IMR-90 (cell line): ENCODE data around the gene LPCAT2. TPM values are rescaled to one million over a fixed set of nuclear protein-coding genes. Genes with fewer than 3 reads are reported as not detected.

ENCODE experiments used
- ATAC-seq: fragments of 200-7000 bp; cut with Tn5 transposase; 2 replicates; pipeline ENCODE4 v1.9.1; 2020; ENCODE audit warnings: low read depth, mild to moderate bottlenecking, moderate library complexity
- BruUV-seq: library from RNA; stranded (reverse); fragments of 400-500 nt; replicated peaks from 2 replicates; lab custom pipeline; 2021; lab: Mats Ljungman, UMichigan
- CTCF ChIA-PET: fragments of 300-600 bp; formaldehyde crosslinking; extraction: SDS; loops from one replicate; lab custom pipeline; 2021; ENCODE audit warnings: antibody characterized with exemption; lab: Yijun Ruan, JAX
- POLR2A ChIA-PET: fragments of 300-600 bp; sonication (Branson Sonifier 250); formaldehyde crosslinking; loops from one replicate; lab custom pipeline; 2022; ENCODE audit warnings: antibody characterized with exemption; ENCODE audit not compliant: unreplicated experiment; lab: Charles Lee
- DNase-seq: peaks from one replicate; pipeline ENCODE4 v3.0.0; 2013
- H2AFZ ChIP-seq: replicated peaks from 2 replicates; pipeline ENCODE3; 2013; ENCODE audit warnings: low read length, mild to moderate bottlenecking; ENCODE audit not compliant: poor library complexity
- H2AK5ac ChIP-seq: 2 replicates; pipeline ENCODE4 v1.6.1; 2013; ENCODE audit warnings: low read depth, low read length, inconsistent platforms
- H2AK9ac ChIP-seq: replicated peaks from 2 replicates; pipeline ENCODE3; 2013; ENCODE audit warnings: mild to moderate bottlenecking, low read depth, low read length, moderate library complexity; ENCODE audit not compliant: poor library complexity
- H2BK120ac ChIP-seq: 2 replicates; pipeline ENCODE4 v1.6.1; 2013; ENCODE audit warnings: low read depth, low read length, inconsistent platforms
- H2BK15ac ChIP-seq: 3 replicates; pipeline ENCODE4 v1.6.1; 2013; ENCODE audit warnings: low read depth, low read length, inconsistent platforms
- H2BK20ac ChIP-seq: 2 replicates; pipeline ENCODE4 v1.6.1; 2013; ENCODE audit warnings: low read depth, mild to moderate bottlenecking, inconsistent platforms, low read length, moderate library complexity
- H2BK5ac ChIP-seq: 2 replicates; pipeline ENCODE4 v1.6.1; 2013; ENCODE audit warnings: mild to moderate bottlenecking, low read depth, low read length, inconsistent platforms; ENCODE audit not compliant: poor library complexity, severe bottlenecking
- H3K14ac ChIP-seq: replicated peaks from 2 replicates; pipeline ENCODE4 v1.6.1; 2013; ENCODE audit warnings: low read depth, low read length, inconsistent platforms
- H3K18ac ChIP-seq: 2 replicates; pipeline ENCODE4 v1.6.1; 2013; ENCODE audit warnings: low read depth, low read length, control low read depth
- H3K23ac ChIP-seq: 2 replicates; pipeline ENCODE4 v1.6.1; 2013; ENCODE audit warnings: low read depth, low read length, inconsistent platforms
- H3K27ac ChIP-seq: 2 replicates; pipeline ENCODE4 v1.5.1; 2013; ENCODE audit warnings: mild to moderate bottlenecking, control low read depth, low read length; ENCODE audit not compliant: insufficient read depth
- H3K27me3 ChIP-seq: 2 replicates; pipeline ENCODE4 v1.6.1; 2013; ENCODE audit warnings: low read length; ENCODE audit not compliant: control insufficient read depth, insufficient read depth
- H3K36me3 ChIP-seq: 2 replicates; pipeline ENCODE4 v1.6.1; 2013; ENCODE audit warnings: low read length, mixed read lengths; ENCODE audit not compliant: control insufficient read depth, insufficient read depth
- H3K4ac ChIP-seq: 2 replicates; pipeline ENCODE4 v1.6.1; 2013; ENCODE audit warnings: low read depth, low read length, inconsistent platforms
- H3K4me1 ChIP-seq: 2 replicates; pipeline ENCODE4 v1.6.1; 2013; ENCODE audit warnings: low read length, mixed read lengths; ENCODE audit not compliant: control insufficient read depth, insufficient read depth
- H3K4me2 ChIP-seq: 2 replicates; pipeline ENCODE4 v1.6.1; 2013; ENCODE audit warnings: low read depth, mild to moderate bottlenecking, control low read depth, low read length, moderate library complexity
- H3K4me3 ChIP-seq: 2 replicates; pipeline ENCODE4 v1.5.1; 2013; ENCODE audit warnings: low read depth, mild to moderate bottlenecking, control low read depth, low read length, moderate library complexity; ENCODE audit not compliant: insufficient read depth
- H3K56ac ChIP-seq: 2 replicates; pipeline ENCODE4 v1.6.1; 2013; ENCODE audit warnings: low read length, inconsistent platforms; ENCODE audit not compliant: insufficient read depth; ENCODE audit errors: extremely low read depth
- H3K79me1 ChIP-seq, 2 experiments: 2 replicates each; pipeline ENCODE4 v1.6.1; 2013; ENCODE audit warnings: low read length in 2 of 2, inconsistent platforms in 1 of 2, low read depth in 1 of 2
- H3K9ac ChIP-seq: 2 replicates; pipeline ENCODE4 v1.6.1; 2013; ENCODE audit warnings: low read depth, low read length, control low read depth
- H3K9me1 ChIP-seq: 2 replicates; pipeline ENCODE4 v1.6.1; 2013; ENCODE audit warnings: low read length, inconsistent platforms; ENCODE audit not compliant: insufficient read depth
- H3K9me3 ChIP-seq: 2 replicates; pipeline ENCODE4 v1.6.1; 2013; ENCODE audit warnings: low read length; ENCODE audit not compliant: control insufficient read depth, insufficient read depth
- H4K20me1 ChIP-seq: 2 replicates; pipeline ENCODE4 v1.6.1; 2013; ENCODE audit warnings: low read length, inconsistent platforms; ENCODE audit not compliant: insufficient read depth
- H4K5ac ChIP-seq: 2 replicates; pipeline ENCODE4 v1.6.1; 2013; ENCODE audit warnings: mild to moderate bottlenecking, low read depth, low read length, control low read depth
- H4K8ac ChIP-seq, 2 experiments: 2 replicates each; pipeline ENCODE4 v1.6.1; 2013; ENCODE audit warnings: low read depth in 2 of 2, low read length in 2 of 2, control low read depth in 1 of 2, inconsistent platforms in 1 of 2
- H4K91ac ChIP-seq: 2 replicates; pipeline ENCODE4 v1.6.1; 2013; ENCODE audit warnings: low read depth, low read length, inconsistent platforms; ENCODE audit not compliant: insufficient read depth
- BHLHE40 ChIP-seq: fragments of 150-350 bp; IDR thresholded peaks from 2 replicates; pipeline ENCODE4 v1.6.1; 2016; ENCODE audit warnings: mild to moderate bottlenecking, low read depth, low read length
- CEBPB ChIP-seq: IDR thresholded peaks from 2 replicates; pipeline ENCODE4 v1.6.1; 2012; ENCODE audit warnings: low read depth, low read length, improper control_type of control experiment
- CHD1 ChIP-seq: IDR thresholded peaks from 2 replicates; pipeline ENCODE4 v1.6.1; 2012; ENCODE audit warnings: low read depth, low read length, improper control_type of control experiment
- ELK1 ChIP-seq: fragments of 150-350 bp; IDR thresholded peaks from 2 replicates; pipeline ENCODE4 v1.6.1; 2016; ENCODE audit warnings: low read depth, mild to moderate bottlenecking, low read length, moderate library complexity, borderline replicate concordance
- FOS ChIP-seq: fragments of 150-350 bp; IDR thresholded peaks from 2 replicates; pipeline ENCODE4 v1.6.1; 2016; ENCODE audit warnings: low read depth, low read length
- MAFK ChIP-seq: IDR thresholded peaks from 2 replicates; pipeline ENCODE4 v1.6.1; 2012; ENCODE audit warnings: low read depth, low read length, improper control_type of control experiment
- MXI1 ChIP-seq: IDR thresholded peaks from 2 replicates; pipeline ENCODE4 v1.6.1; 2012; ENCODE audit warnings: low read depth, mild to moderate bottlenecking, low read length, moderate library complexity, borderline replicate concordance
- NFE2L2 ChIP-seq: fragments of 150-350 bp; IDR thresholded peaks from 2 replicates; pipeline ENCODE4 v1.6.1; 2016; ENCODE audit warnings: low read depth, mild to moderate bottlenecking, low read length
- POLR2A ChIP-seq: IDR thresholded peaks from 2 replicates; pipeline ENCODE4 v1.6.1; 2012; ENCODE audit warnings: mild to moderate bottlenecking, low read depth, low read length
- RAD21 ChIP-seq: IDR thresholded peaks from 2 replicates; pipeline ENCODE4 v1.6.1; 2012; ENCODE audit warnings: low read length, improper control_type of control experiment
- RCOR1 ChIP-seq: IDR thresholded peaks from 2 replicates; pipeline ENCODE4 v1.6.1; 2012; ENCODE audit warnings: mild to moderate bottlenecking, low read length, improper control_type of control experiment; ENCODE audit not compliant: insufficient replicate concordance
- RFX5 ChIP-seq: IDR thresholded peaks from 2 replicates; pipeline ENCODE4 v1.8.0; 2012; ENCODE audit warnings: low read depth, mild to moderate bottlenecking, low read length, moderate library complexity
- SMC3 ChIP-seq: fragments of 150-350 bp; IDR thresholded peaks from 2 replicates; pipeline ENCODE4 v1.6.1; 2016; ENCODE audit warnings: low read depth, mild to moderate bottlenecking, antibody characterized with exemption, low read length, moderate library complexity
- USF2 ChIP-seq: fragments of 150-350 bp; IDR thresholded peaks from 2 replicates; pipeline ENCODE4 v1.6.1; 2017; ENCODE audit warnings: mild to moderate bottlenecking, antibody characterized with exemption, low read length, low read depth
- WGBS, 2 experiments: methylation state at CpG; one replicate each; pipeline versions ENCODE4 v1.1.5 to v1.1.7; 2013; ENCODE audit warnings: missing lambda C conversion rate in 2 of 2; ENCODE audit not compliant: insufficient read length in 1 of 2; ENCODE audit errors: extremely low coverage in 2 of 2; 5-methylcytosine and 5-hydroxymethylcytosine counted together
- dilution Hi-C: fragments of 300-500 bp; cut with HindIII; formaldehyde crosslinking; loops from one replicate; pipeline ENCODE4 v1.14.3; 2018; ENCODE audit warnings: low sequenced_read_pairs; ENCODE audit not compliant: unreplicated experiment
- in situ Hi-C: fragments of 300-500 bp; cut with MboI; formaldehyde crosslinking; loops from 3 replicates; pipeline ENCODE4 v1.14.3; 2019; ENCODE audit warnings: low sequenced_read_pairs, inconsistent platforms, mixed read lengths
- intact Hi-C: fragments of 100-400 bp; cut with micrococcal nuclease; formaldehyde crosslinking; loops from 2 replicates; pipeline ENCODE4 v1.10.0; 2022
- polyA plus RNA-seq, 3 experiments: library from polyadenylated mRNA; depleted of rRNA; stranded (reverse); fragments of >200 nt; gene quantifications; 2 replicates each; pipeline ENCODE4 v1.2.3, GENCODE V29; 2012; ENCODE audit warnings: low replicate concordance in 1 of 3
- total RNA-seq: library from RNA; depleted of rRNA; stranded (reverse); fragments of >200 nt; gene quantifications from 2 replicates; pipeline ENCODE4 v1.2.3, GENCODE V29; 2012

LPCAT2 gene
- total and polyA plus RNA-seq, 2 of the 4 experiments (the other 2 are of a cell fraction) = 8.6 to 8.7 TPM

- Histone ChIP-seq H2BK5ac (no peak overlapping the region), H3K14ac (no peak overlapping the region), H2BK120ac (no peak overlapping the region), H2AK9ac (no peak overlapping the region), H4K5ac (no peak overlapping the region), H4K91ac (no peak overlapping the region), H2AK5ac (no peak overlapping the region), H3K18ac (no peak overlapping the region), H4K20me1 (peaks cover 3% of the 10 kb centered on the region), H3K27me3 (no peaks in the 10 kb centered on the region), H3K23ac (no peak overlapping the region), H3K9me1 (peaks cover 8% of the 10 kb centered on the region; the same call in 1 of the 2 replicates), H3K9ac (no peak overlapping the region), H3K4ac (no peak overlapping the region), H2BK15ac (no peak overlapping the region), H3K4me1 (peaks cover 12% of the 10 kb centered on the region), H2BK20ac (no peak overlapping the region), H2AFZ (no peak overlapping the region), H3K9me3 (no peaks in the 10 kb centered on the region), H3K4me2 (no peak overlapping the region), H3K56ac (no peak overlapping the region), H3K27ac (no peak overlapping the region), H4K8ac (no peak overlapping the region), H3K79me1 (peaks cover 6 to 25% of the 10 kb centered on the region in 2 experiments; a peak in 2 of 4 replicates), H3K36me3 (peaks cover 45% of the 10 kb centered on the region), H3K4me3 (no peak overlapping the region)
- ATAC-seq (no peak), DNase-seq (no peak)
- WGBS, 2 experiments = no CpG with 5 or more reads among the region's 4 CpGs
- intact Hi-C loops = no loop called here
- in situ Hi-C loops = no loop called here
- TF ChIP-seq RAD21 = no peak
- TF ChIP-seq MXI1 = no peak
- no peak for TF ChIP-seq CHD1
- TF ChIP-seq ELK1 = no peak
- TF ChIP-seq BHLHE40 = no peak
- no peak for TF ChIP-seq USF2
- no peak for TF ChIP-seq FOS
- no peak for TF ChIP-seq POLR2A
- no peak for TF ChIP-seq SMC3
- no peak for TF ChIP-seq RFX5
- TF ChIP-seq RCOR1 = no peak
- no peak for TF ChIP-seq CEBPB
- no peak for TF ChIP-seq MAFK
- no peak for TF ChIP-seq NFE2L2
- no TSS peak for BruUV-seq
- CTCF ChIA-PET = interaction anchor here (0.7 kb wide), 1 partner anchor 42 kb away, joined by 3 read pairs; no protein-coding TSS in a partner anchor
- POLR2A ChIA-PET = no interaction called here
- dilution Hi-C loops = no loop called here
Observed at GRCh38 chr16:55506708-55507107, 2.2 kb upstream of the LPCAT2 start.
